Endometrium (tissue), 2 donors: Measurements from ENCODE around the gene PAGR1.
A peak's percentile ranks its signal among the peaks of the same experiment; 100 is the strongest.

Experiments
- FAIRE-seq: peaks from 2 replicates; lab custom pipeline; 2012; peaks lifted over from hg19 to GRCh38; lab: Jason Lieb, UNC
- donor health status: control.
- donor health status: control.

Gene PAGR1

DNA sequence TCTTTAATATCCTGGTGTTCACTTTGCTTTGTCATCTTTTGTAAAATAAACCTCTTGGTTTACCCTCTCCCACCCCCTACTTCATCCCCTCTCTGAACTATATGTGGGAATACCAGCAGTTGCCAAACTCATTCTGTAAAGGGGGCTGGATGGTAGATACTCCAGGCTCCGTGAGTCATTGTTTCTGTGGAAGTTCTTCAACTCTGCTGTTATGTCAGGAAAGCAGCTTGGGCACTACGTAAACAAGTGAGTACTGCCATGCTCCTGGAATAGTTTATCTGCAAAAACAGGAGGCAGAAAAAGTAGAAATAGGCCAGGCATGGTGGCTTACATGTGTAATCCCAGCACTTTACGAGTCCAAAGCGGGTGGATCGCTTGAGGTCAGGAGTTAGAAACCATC is 21.9 kb downstream of the PAGR1 start:
- no peak for FAIRE-seq

DNA sequence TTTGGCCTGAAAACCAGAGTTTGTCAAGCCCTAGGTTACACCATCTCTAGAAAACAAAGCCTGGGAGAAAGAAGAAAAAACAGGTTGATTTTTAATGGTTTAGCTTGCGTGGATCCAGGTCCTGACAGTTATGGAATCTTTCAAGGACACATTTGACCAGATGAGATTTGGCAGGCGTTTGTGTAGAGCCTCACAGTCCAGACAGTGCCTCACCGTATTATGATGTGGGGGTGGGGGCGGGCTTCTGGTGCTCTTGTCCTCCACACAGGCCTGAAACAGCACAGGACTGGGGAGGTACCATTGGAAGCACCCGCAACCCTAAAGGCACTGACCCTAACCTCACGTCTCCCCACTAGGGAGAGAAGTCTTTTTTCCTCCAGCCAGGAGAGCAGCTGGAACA is 23.9 kb downstream of the PAGR1 start:
- no peak for FAIRE-seq

DNA sequence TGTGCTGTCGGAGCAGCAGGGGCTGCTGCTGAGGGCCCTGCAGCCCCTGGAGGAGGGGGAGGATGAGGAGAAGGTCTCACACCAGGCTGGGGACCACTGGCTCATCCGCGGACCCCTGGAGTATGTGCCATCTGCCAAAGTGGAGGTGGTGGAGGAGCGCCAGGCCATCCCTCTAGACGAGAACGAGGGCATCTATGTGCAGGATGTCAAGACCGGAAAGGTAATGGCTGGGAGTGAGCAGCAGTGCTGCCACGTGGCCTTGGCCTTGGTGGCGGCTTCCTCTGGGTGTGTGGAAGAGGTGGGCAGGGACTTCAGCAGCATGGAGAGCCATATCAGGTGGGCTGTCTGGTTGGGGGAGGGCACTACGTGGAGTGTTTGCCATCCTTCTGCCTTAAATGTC is 24.3 kb downstream of the PAGR1 start:
- no peak for FAIRE-seq

DNA sequence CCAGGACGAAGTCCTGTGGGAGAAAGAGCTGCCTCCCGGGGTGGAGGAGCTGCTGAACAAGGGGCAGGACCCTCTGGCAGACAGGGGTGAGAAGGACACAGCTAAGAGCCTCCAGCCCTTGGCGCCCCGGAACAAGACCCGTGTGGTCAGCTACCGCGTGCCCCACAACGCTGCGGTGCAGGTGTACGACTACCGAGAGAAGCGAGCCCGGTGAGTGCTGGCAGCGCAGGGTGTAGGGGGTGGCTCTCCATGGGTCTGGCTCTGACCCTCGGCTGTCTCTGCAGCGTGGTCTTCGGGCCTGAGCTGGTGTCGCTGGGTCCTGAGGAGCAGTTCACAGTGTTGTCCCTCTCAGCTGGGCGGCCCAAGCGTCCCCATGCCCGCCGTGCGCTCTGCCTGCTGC is 25.7 kb downstream of the PAGR1 start:
- FAIRE-seq: no peak

DNA sequence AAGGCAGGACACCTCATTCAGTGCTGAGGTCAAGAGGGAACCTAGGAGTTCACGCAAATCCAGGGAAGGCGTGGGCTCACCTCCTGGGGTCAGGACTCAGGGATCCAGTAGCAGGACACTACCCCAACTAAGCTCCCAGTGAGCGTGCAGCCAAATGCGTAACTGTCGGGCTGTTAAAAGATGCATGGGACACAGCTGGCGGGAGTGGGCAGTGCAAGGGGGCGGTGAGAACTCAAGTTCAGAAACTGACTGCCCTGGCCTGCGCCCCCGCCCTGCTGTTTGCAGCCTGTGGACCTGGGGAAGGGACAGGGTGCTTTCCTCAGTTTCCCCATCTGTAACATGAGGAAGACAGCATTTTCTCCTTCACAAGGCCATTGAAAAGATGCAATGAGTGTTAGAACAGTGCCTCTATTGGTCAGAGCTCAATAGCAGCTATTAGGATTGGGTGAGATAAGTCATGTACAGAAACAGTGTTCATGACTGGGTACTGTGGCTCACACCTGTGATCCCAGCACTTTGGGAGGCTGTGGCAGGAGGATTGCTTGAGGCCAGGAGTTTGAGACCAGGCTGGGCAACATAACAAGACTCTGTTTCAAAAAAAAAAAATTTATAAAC is 26.9 kb downstream of the PAGR1 start:
- FAIRE-seq: no peak

DNA sequence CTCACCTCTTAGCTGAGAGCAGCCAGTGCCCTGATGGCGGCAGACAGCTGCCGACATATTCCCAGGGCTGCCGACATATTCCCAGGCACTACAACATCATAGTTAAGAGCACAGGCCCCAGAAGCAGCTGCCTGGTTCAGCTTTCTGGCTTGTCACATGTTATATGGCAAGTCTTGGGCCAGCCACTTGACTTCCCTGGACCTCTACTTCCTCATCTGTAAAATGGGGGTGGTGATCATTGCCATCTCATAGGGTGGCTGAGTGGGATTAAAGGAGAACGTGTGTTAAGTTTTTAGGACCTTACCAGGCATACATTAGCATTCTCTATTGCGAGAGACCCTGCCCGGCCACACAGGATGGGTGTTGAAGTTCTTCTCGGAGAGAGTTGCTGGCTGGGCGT is 28.0 kb downstream of the PAGR1 start:
- FAIRE-seq: no peak

DNA sequence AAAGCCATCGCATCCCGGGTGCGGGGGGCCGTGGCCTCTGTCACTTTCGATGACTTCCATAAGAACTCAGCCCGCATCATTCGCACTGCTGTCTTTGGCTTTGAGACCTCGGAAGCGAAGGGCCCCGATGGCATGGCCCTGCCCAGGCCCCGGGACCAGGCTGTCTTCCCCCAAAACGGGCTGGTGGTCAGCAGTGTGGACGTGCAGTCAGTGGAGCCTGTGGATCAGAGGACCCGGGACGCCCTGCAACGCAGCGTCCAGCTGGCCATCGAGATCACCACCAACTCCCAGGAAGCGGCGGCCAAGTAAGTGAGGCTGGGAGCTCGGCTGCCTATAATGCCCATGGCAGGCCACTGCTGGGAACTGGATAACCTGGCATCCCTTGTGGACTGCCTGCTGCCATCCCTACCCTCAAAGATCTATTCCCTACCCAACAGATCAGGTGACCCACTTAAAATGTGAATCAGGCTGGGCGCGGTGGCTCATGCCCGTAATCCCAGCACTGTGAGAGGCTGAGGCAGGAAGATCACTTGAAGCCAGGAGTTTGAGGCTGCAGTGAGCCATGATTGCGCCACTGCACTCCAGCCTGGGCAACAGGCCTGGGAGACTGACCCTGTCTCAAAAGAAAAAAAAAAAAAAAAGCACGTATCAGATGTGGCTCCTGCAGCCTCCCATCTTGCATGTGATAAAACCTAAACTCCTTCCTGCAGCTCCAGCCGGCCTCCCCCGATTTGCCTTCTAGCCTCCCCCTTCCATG is 28.8 kb downstream of the PAGR1 start:
- no peak for FAIRE-seq

DNA sequence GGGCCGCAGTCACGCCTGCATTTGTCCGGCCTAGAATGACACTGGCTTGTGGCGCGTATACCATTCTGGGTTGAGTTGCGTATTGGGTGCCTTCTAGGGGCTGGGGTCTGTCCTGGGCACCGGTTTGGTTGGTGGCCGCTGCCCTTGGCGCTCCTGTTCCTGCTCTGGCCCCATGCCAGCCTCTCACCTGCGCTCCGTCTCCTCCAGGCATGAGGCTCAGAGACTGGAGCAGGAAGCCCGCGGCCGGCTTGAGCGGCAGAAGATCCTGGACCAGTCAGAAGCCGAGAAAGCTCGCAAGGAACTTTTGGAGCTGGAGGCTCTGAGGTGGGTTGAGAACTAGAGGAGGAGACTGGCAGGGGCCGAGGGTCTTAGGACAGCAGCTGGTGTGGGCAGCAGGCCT is 29.7 kb downstream of the PAGR1 start:
- FAIRE-seq: no peak

DNA sequence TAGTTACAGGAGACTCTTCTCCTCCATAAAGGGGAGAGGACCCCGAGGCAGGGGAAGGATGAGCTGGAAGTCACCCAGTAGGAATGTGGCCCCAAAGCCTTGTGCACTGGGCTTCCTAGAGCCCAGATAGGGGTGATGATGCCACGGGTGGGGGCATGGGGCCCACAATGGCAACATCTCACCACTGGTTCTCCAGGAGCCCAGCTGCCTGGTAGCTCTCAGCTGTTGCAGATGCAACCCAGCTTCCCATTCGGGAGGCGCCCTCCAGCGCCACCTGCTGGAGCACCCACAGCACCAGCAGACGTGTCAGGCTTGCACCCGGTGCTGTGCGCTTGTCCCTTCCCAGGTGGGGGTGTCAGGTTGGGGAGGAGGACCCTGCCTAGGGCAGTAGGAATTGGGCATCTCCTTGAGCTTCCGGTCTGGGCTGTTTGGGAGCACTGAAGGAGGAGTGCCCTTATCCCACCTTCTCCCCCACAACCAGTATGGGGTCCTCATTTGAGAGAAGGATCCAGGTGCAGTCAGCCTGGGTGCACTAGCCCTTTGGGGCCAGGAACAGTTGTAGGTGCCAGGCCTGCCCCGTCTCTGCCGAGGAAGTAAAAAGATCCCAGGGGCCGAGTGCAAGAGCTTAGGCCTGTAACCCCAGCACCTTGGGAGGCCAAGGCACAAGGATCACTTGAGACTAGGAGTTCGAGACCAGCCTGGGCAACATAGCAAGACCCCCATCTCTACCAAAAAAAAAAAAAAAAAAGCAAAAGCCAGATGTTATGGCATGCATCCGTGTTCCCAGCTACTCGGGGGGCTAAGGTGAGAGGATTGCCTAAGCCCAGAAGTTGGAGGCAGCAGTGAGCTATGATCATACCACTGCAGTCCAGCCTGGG is 32.7 kb downstream of the PAGR1 start:
- no peak for FAIRE-seq

DNA sequence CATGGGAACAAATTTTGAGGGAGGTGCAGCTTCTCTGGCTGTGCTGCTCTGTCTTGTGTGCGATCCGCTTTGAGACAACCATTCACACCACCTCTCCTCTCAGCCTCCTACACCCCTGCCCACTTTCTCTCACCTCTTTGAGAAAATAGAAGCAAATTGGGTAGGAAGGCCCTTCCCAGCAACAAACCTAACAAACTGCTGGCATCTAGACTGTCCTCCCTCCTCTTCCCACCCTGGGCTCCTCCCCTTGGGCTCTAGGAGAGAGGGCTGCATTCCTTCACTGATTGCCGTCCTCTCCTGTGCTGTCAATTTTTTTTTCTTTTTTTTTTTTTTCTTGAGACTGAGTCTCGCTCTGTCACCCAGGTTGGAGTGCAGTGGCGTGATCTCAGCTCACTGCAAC is 33.6 kb downstream of the PAGR1 start:
- no peak for FAIRE-seq

DNA sequence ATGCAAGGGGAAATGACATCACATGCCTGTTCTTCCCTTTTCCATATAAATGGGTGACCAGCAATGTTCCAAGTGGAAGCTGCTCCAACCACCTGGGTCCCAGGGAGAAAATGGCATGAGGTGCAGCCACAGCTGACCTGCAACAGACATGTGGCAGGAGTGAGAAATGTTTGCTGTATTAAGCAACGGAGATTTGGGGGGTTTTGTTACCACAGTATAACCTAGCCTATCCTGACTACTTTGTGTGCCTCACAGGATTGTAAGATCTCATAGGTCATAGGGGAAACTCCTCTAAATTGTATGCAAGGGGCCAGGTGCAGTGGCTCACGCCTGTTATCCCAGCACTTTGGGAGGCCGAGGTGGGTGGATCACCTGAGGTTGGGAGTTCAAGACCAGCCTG is 35.0 kb downstream of the PAGR1 start:
- no peak for FAIRE-seq

DNA sequence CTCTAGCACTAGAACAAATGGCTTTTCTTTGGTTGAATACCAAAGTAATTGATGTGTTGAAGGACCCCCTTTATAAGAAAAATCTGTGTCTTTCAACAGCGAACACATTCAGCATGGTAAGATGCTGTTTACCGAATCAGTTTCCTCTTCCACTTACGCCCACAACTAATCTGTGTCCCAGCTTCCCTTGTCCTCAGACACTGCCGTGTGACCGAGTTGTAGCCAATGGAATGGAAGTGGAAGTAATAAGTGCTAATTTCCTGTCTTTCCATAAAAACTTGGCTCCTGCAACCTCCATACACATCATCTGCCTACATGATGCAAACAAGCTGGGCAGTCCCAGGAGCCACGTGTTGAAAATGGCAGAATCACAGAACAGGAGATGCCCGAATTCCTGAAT is 36.7 kb downstream of the PAGR1 start:
- no peak for FAIRE-seq

DNA sequence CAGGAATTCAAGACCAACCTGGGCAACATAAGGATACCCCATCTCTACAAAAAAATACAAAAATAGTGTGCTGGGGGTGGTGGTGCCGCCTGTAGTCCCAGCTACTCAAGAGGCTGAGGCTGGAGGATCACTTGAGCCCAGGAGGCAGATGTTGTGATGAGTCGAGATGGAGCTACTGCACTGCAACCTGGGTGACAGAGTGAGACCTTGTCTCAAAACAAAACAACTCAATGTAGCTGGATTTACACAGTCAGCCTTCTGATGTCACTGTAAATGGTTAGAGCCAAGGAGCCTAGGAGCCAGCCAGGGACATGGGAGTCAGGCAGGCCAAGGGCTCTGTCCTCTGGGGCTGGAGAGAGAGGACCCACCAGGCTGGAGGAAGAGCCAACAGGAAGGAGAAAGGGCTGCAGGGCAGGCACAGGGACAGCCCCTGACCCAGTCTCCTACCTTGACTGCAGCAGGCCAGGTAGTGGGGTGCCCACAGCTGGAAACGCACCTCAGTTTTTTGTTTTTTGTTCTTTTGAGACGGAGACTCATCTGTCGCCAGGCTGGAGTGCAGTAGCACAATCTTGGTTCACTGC is 38.7 kb downstream of the PAGR1 start:
- no peak for FAIRE-seq

DNA sequence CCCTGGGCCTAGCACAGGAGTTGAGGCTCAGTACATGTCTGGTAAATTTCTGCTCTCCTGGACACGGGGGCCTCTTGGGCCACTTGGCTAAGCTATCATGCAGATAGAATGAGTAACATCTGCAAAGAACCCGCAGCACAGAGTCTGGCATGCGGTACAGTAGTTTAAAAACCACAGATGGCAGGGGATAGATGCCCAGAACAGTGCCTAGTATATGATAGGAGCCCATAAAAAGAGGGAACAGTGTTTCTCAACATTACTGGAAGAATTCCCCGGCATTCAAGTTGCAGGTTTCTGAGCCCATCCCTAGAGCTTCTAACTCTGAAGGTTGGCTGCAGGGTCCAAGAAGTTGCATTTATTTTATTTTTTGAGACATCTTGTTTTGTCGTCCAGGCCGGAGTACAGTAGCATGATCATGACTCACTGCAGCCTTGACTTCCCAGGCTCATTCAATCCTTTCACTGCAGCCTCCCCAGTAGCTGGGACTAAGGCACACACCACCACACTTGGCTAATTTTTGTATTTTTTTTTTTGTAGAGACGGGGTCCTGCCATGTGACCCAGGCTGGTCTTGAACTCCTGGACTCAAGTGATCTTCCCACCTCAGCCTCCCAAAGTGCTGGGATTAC is 41.3 kb downstream of the PAGR1 start:
- FAIRE-seq: no peak

DNA sequence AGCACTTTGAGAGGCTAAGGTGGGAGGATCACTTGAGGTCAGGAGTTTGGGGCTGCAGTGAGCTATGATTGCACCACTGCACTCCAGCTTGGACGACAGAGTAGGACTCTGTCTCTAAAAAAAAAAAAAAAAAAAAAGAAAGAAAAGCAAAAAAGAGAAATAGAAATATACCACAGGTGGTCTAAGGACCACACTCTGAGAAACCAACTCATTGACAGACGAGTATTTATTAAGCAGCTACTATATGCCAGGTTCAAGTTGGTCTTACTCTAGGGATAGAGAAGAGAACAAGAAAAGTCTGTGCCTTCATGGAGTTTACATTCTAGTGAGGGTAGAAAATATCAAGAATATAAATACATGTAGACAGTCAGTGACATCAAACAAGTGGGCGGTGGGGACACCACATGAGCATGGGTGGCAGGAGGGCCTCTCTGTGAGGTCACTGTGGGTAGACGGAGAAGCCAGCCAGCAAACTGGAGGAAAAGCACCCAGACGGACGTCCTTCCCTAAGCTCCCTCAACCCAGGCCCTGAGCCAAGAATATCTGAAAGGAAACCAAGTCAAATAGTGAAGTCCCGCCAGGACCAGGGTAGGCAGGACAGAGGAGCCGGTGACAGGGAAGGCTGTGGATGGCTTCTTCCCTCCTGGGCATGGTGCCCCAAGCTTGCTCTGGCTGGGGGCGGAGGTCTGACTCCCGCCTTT is 42.3 kb downstream of the PAGR1 start:
- no peak for FAIRE-seq

DNA sequence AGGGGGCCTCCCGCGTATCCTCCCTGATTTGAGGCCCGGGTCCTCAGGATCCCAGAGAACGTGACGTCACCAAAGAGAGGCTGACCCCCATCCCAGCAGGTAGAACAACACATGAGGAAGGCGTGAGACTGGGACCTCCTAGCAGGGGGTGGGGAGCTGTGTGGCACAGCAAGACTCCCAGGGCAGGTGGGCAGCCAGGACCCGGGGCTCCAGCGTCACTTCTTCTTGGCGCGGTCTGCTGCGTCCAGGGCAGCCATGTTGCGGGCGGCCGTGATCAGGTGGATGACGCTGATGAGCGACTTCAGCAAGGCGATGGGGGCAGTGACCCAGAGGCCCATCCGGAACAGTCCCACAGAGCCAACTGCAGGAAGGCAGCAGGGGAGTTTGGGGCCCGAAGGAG is 43.0 kb downstream of the PAGR1 start:
- FAIRE-seq: no peak

DNA sequence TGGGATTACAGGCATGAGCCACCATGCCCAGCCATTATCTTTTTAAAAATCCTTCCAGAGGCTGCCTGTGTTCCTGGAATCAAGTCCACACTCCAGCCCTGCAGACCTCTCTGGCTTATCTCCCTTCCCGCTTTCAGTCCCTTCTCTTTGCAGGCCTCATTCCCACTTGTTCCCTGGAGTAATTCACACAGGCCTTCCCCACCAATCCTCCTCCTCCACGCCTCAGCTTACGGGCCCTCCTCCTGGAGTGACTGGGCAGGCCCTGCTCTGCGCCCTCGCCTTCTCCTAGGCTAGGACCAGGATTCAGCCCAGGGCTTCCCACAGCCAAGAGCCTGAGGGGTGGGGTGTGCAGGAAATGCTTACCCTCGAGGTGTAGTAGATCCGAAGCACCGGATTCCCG is 44.3 kb downstream of the PAGR1 start:
- no peak for FAIRE-seq

DNA sequence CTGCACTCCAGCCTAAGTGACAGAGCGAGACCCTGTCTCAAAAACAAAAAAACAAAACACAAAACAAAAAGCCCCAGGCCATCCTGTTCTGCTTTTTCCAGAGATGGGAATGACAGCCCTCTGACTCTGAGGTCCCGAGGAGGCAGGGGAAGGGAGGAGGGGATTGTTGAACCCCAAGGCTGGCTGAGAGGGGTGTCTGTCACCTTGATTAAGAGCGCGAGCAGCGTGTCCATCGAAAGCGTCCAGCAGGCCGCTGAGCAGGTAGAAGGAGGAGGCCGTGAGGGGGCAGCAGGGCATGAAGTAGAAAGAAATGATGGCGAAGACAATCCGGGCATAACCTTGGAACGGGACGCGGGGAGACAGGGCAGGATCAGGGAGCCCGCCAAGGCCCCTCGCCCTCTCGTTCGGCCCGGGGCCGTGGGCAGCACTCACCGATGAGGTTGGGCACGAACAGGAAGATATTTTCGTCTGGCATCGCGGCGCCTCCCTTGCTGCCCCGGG is 46.5 kb downstream of the PAGR1 start:
- no peak for FAIRE-seq

DNA sequence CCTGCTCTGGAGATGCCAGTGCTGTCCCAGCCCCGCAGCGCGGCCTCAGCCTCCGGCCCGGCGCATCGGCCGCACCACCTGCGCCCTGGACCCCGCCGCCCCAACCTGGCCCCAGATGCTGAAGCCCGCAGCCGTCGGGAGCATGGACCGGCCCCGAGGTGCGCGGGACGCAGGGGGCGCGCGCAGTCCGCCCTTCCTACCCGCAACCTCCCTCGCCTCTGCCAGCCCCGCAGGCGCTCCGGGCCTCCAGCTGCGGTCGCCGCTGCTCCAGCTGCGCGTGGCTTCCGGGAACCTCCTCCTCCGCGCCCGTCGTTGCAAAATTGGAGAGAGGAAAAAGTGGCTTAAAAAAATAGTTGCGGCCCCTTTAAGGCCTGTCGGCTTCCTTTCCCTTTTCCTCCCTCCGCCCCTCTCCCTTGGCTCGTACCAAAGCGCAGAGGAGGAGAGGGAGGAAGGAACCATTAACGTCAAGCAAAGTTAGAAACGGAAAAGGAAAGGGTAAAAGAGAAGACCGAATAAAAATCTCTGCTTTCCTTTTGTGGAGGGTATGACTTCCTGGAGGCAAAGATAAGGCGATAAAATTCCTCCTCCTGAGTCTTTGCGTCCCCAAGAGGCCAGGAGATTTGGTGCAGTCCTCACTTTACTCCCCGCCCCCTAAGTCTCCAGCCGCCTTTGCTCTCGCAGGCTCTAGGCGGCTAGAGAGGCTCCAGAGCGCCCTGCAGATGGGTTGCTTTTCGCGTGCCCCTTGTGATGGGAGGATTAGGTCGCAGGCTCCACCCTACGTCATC is 47.1 kb downstream of the PAGR1 start, which contains the start of gene CDIPT:
CDIPT (minus strand) TSS at position 343 of the 785 bp plus-strand sequence. CDS start 369 bp downstream, outside the sequence.
- peak; percentile 83 for FAIRE-seq

DNA sequence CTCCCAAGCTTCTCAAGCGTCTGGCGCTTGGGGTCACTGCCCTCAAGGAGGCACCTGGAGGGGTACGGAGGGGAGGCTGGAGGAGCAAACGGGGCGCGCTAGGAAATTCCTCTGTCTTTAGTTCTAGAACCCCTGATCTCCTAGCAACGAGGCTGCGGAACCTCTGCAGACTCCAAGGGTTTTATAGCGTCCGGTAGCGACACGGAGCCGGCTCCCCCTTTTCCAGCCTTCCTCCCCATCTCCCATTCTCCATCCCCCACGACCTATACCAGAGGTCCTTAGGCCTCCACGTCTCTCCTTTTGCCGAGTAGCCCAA is 47.7 kb downstream of the PAGR1 start:
- no peak for FAIRE-seq

DNA sequence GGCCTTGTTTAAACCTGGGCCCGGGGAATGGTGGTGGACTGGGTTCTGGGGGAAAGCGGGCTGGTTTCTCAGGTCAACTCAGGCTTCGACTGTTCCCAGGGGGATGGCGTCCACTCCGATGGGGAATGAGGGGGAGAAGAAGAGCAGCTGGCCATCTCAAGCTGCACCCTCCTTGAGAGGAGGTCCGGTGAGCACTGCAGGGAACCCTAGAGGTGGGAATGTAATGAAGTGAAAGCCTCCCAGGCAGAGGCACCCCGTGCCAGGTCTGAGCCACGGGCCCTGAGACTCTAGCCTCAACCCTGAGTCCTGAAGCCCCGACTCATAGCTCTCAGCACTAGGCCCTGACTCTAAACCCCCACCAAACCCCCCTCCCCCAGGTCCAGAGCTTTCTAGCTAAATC is 48.3 kb downstream of the PAGR1 start:
- FAIRE-seq: no peak
